ENCODE data around the gene CROCC2. TPM values are rescaled to one million over a fixed set of nuclear protein-coding genes. Genes with fewer than 3 reads are reported as not detected.

CROCC2 gene
- total RNA-seq, 1 experiment from 2014 or later: not detected

DNA sequence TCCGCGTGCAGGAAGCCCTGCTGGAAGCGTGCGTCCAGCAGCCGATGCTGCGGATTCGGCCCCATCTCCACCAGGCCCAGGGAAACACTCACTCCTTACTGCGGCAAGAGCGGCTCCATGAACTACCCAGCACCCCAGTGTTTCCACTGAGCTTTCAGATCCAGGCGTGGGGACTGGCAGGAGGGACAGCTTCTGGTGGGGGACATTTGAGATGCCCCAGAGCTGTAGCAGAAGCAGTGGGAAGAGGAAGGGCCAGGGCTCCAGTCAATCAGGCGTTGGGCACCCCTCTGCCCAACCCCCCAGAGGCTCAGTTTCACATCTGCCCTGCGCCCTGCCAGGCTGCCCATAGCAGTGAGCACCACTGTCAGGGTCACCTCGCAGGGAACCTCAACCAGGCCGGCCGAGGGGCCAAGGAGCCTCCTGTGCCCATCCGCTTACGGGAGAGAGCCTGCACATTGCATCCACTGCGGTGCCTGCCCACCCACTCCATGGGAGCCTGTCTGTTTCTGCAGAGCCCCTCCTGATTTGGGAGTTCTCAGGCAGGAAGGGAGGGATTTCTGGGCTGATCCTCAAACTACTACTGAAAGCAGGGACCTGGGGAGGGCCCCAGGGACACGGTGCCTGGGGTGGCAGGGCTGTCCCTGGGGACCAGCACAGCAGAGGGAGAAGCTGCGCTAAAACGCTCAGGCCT lies 32.9 kb upstream of the CROCC2 start:
- no peak overlapping the region for H2AFZ ChIP-seq (ENCODE audit: low read depth, low read length, poor library complexity, severe bottlenecking)
- no peaks in the 10 kb centered on the region for H3K9me3 ChIP-seq (ENCODE audit: control insufficient read depth in 1 of 2, insufficient read depth in 1 of 2, low read depth in 1 of 2, low read length in 2 of 2)
- no peak overlapping the region for H3K4me3 ChIP-seq (replicated peaks in 1 of 2; ENCODE audit: low read depth in 1 of 2, low read length in 2 of 2)
- ChIA-PET CTCF (no interaction called here), RAD21 (ENCODE audit: low non-redundant PET in 1 of 2, low total read pairs in 2 of 2, uncharacterized antibody in 2 of 2, unreplicated experiment in 2 of 2) (no interaction called here), POLR2A (no interaction called here)
- TF ChIP-seq EGR1 (IDR thresholded peaks at IDR 0.05; ENCODE audit: low read depth): no peak
- no peak for TF ChIP-seq SRF (IDR thresholded peaks at IDR 0.05; ENCODE audit: low read depth)
- TF ChIP-seq, protein P1, sequence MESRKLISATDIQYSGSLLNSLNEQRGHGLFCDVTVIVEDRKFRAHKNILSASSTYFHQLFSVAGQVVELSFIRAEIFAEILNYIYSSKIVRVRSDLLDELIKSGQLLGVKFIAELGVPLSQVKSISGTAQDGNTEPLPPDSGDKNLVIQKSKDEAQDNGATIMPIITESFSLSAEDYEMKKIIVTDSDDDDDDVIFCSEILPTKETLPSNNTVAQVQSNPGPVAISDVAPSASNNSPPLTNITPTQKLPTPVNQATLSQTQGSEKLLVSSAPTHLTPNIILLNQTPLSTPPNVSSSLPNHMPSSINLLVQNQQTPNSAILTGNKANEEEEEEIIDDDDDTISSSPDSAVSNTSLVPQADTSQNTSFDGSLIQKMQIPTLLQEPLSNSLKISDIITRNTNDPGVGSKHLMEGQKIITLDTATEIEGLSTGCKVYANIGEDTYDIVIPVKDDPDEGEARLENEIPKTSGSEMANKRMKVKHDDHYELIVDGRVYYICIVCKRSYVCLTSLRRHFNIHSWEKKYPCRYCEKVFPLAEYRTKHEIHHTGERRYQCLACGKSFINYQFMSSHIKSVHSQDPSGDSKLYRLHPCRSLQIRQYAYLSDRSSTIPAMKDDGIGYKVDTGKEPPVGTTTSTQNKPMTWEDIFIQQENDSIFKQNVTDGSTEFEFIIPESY (IDR thresholded peaks at IDR 0.05; ENCODE audit: extremely low read depth, insufficient replicate concordance, low read length): no peak
- no peak for TF ChIP-seq ZFX (IDR thresholded peaks at IDR 0.05)
- TF ChIP-seq YY1 (IDR thresholded peaks at IDR 0.05; ENCODE audit: extremely low read depth, insufficient replicate concordance, low read depth, low read length): no peak
- no peak for TF ChIP-seq CBX3 (IDR thresholded peaks at IDR 0.05; ENCODE audit: low read depth)
- TF ChIP-seq POLR2AphosphoS5 (IDR thresholded peaks at IDR 0.05; ENCODE audit: low read depth, low read length): no peak
- no peak for TF ChIP-seq RAD21 (IDR thresholded peaks at IDR 0.05; ENCODE audit: low read depth)
- H3K27me3 ChIP-seq (ENCODE audit: insufficient read depth, low read length): no peaks in the 10 kb centered on the region
- DNase-seq (ENCODE audit: low read depth, low spot score) (no peak), ATAC-seq (no peak)
- no peaks in the 10 kb centered on the region for H3K79me2 ChIP-seq (ENCODE audit: insufficient read depth, low read length)
- no TSS peak for BruUV-seq (replicated peaks)
- no peaks in the 10 kb centered on the region for H3K4me1 ChIP-seq (ENCODE audit: control insufficient read depth in 1 of 2, insufficient read depth in 2 of 2, low read length in 2 of 2)
- intact Hi-C loops (cut with micrococcal nuclease): no loop called here
- no peaks in the 10 kb centered on the region for H3K36me3 ChIP-seq (ENCODE audit: control insufficient read depth in 1 of 2, insufficient read depth in 2 of 2, low read length in 2 of 2)
- H4K20me1 ChIP-seq (ENCODE audit: insufficient read depth): no peaks in the 10 kb centered on the region
- no peak overlapping the region for H3K9ac ChIP-seq (ENCODE audit: low read length)
- no peak overlapping the region for H3K27ac ChIP-seq (ENCODE audit: low read depth, low read length)
- H3K9me2 ChIP-seq (ENCODE audit: insufficient read depth): no peaks in the 10 kb centered on the region
- H3K4me2 ChIP-seq (ENCODE audit: low read length): no peak overlapping the region
